Natural killer cell (primary cell): Measurements from ENCODE around the gene FRAS1. TPM values are rescaled to one million over a fixed set of nuclear protein-coding genes. Genes with fewer than 3 reads are reported as not detected.

Experiments
- ATAC-seq, 3 donors: fragments of 150-1000 bp in 2 of 3; fragments of 200-7000 bp in 1 of 3; cut with Tn5 transposase; 1 replicate in 1 of 3; 2 replicates in 2 of 3; pipeline ENCODE4 v1.10.0; 2021; ENCODE audit warnings: mild to moderate bottlenecking in 2 of 3, moderate library complexity in 2 of 3
- DNase-seq, 2 donors: peaks; one replicate each; pipeline versions ENCODE4 v3.0.0 to v3.0.0-alpha.2; 2013 to 2021; ENCODE audit warnings: mixed read lengths in 1 of 2
- H3K27ac ChIP-seq: one replicate; pipeline ENCODE4 v1.5.1; 2013; ENCODE audit warnings: mild to moderate bottlenecking, low read length
- H3K27me3 ChIP-seq: one replicate; pipeline ENCODE4 v1.6.1; 2013; ENCODE audit warnings: low read length; ENCODE audit not compliant: control insufficient read depth, insufficient read depth
- H3K36me3 ChIP-seq: one replicate; pipeline ENCODE4 v1.6.1; 2013; ENCODE audit warnings: low read length; ENCODE audit not compliant: control insufficient read depth, insufficient read depth
- H3K4me1 ChIP-seq: one replicate; pipeline ENCODE4 v1.6.1; 2013; ENCODE audit warnings: low read length; ENCODE audit not compliant: control insufficient read depth, insufficient read depth
- H3K4me3 ChIP-seq: one replicate; pipeline ENCODE4 v1.5.1; 2013; ENCODE audit warnings: low read length
- H3K9me3 ChIP-seq: one replicate; pipeline ENCODE4 v1.6.1; 2013; ENCODE audit warnings: low read length; ENCODE audit not compliant: control insufficient read depth, insufficient read depth
- H3K27ac Mint-ChIP-seq, 2 donors: one replicate each; pipeline ENCODE4 v1.8.0; 2022; ENCODE audit warnings: mild to moderate bottlenecking in 2 of 2, mixed read lengths in 2 of 2, moderate library complexity in 1 of 2
- H3K27me3 Mint-ChIP-seq, 2 donors: one replicate each; pipeline ENCODE4 v1.8.0; 2022; ENCODE audit warnings: low read depth in 2 of 2, mixed read lengths in 2 of 2
- H3K36me3 Mint-ChIP-seq: one replicate; pipeline ENCODE4 v1.8.0; 2022; ENCODE audit warnings: mixed read lengths
- H3K4me1 Mint-ChIP-seq, 2 donors: one replicate each; pipeline ENCODE4 v1.8.0; 2022; ENCODE audit warnings: mixed read lengths in 2 of 2
- H3K4me3 Mint-ChIP-seq: one replicate; pipeline ENCODE4 v1.8.0; 2022; ENCODE audit warnings: mild to moderate bottlenecking, moderate library complexity, mixed read lengths
- H3K9me3 Mint-ChIP-seq, 2 donors: one replicate each; pipeline ENCODE4 v1.8.0; 2022; ENCODE audit warnings: mixed read lengths in 2 of 2
- WGBS: methylation state at CpG from one replicate; pipeline ENCODE4 v1.1.7; 2013; ENCODE audit warnings: missing lambda C conversion rate; ENCODE audit not compliant: insufficient coverage; 5-methylcytosine and 5-hydroxymethylcytosine counted together
- intact Hi-C: fragments of 100-400 bp; cut with micrococcal nuclease; formaldehyde crosslinking; loops from one replicate; pipeline ENCODE4 v1.14.2; 2022
- total RNA-seq, 4 donors: library from RNA; stranded (reverse); fragments of 120-200 nt in 1 of 4; gene quantifications; one replicate each; pipeline versions ENCODE4 v1.2.3 to v1.2.4, GENCODE V29; 2013 to 2022
- TF ChIP-seq, protein P1 (sequence below): fragments of 200-600 bp; IDR thresholded peaks from one replicate; pipeline ENCODE4 v1.8.0; 2022; ENCODE audit warnings: antibody characterized with exemption

FRAS1 gene
- total RNA-seq, 3 donors from 2014 or later (not counting 1 experiment from before 2014, with no cell fraction given): 0.15 to 0.31 TPM; not detected in 1

- no peaks in the 10 kb centered on the region for H3K9me3 Mint-ChIP-seq
- TF ChIP-seq, protein P1, sequence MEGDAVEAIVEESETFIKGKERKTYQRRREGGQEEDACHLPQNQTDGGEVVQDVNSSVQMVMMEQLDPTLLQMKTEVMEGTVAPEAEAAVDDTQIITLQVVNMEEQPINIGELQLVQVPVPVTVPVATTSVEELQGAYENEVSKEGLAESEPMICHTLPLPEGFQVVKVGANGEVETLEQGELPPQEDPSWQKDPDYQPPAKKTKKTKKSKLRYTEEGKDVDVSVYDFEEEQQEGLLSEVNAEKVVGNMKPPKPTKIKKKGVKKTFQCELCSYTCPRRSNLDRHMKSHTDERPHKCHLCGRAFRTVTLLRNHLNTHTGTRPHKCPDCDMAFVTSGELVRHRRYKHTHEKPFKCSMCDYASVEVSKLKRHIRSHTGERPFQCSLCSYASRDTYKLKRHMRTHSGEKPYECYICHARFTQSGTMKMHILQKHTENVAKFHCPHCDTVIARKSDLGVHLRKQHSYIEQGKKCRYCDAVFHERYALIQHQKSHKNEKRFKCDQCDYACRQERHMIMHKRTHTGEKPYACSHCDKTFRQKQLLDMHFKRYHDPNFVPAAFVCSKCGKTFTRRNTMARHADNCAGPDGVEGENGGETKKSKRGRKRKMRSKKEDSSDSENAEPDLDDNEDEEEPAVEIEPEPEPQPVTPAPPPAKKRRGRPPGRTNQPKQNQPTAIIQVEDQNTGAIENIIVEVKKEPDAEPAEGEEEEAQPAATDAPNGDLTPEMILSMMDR: no peak
- peaks cover 4 to 6% of the 10 kb centered on the region in 2 donors for H3K27me3 Mint-ChIP-seq
- H3K4me3 Mint-ChIP-seq: no peak overlapping the region
- H3K36me3 Mint-ChIP-seq: no peaks in the 10 kb centered on the region
- no peak overlapping the region for H3K27ac Mint-ChIP-seq
- no peaks in the 10 kb centered on the region for H3K4me1 Mint-ChIP-seq
- intact Hi-C loops: no loop called here
- Histone ChIP-seq H3K4me3 (no peak overlapping the region), H3K27ac (no peak overlapping the region), H3K9me3 (no peaks in the 10 kb centered on the region), H3K4me1 (no peaks in the 10 kb centered on the region), H3K36me3 (no peaks in the 10 kb centered on the region), H3K27me3 (no peaks in the 10 kb centered on the region)
- no peak for ATAC-seq
- DNase-seq: no peak
- 71% methylated on average over 4 of the region's 4 CpGs for WGBS
These were observed 321.9 kb downstream of the FRAS1 start for GRCh38 chr4:78379040-78379439.

- no peak for ATAC-seq
- no peaks in the 10 kb centered on the region for H3K36me3 ChIP-seq
- peaks cover 2 to 6% of the 10 kb centered on the region in 2 donors for H3K27me3 Mint-ChIP-seq
- no peak overlapping the region for H3K27ac Mint-ChIP-seq
- no peaks in the 10 kb centered on the region for H3K4me1 Mint-ChIP-seq
- intact Hi-C loops: no loop called here
- H3K36me3 Mint-ChIP-seq: no peaks in the 10 kb centered on the region
- H3K4me3 ChIP-seq: no peak overlapping the region
- WGBS: 94% methylated on average over 4 of the region's 4 CpGs
- H3K4me1 ChIP-seq: no peaks in the 10 kb centered on the region
- H3K27ac ChIP-seq: no peak overlapping the region
- TF ChIP-seq, protein P1: no peak
- H3K9me3 Mint-ChIP-seq: no peaks in the 10 kb centered on the region
- H3K9me3 ChIP-seq: no peaks in the 10 kb centered on the region
- no peak overlapping the region for H3K4me3 Mint-ChIP-seq
- no peaks in the 10 kb centered on the region for H3K27me3 ChIP-seq
- DNase-seq: no peak
These were observed 323.0 kb downstream of the FRAS1 start for GRCh38 chr4:78379991-78380729.

DNA sequence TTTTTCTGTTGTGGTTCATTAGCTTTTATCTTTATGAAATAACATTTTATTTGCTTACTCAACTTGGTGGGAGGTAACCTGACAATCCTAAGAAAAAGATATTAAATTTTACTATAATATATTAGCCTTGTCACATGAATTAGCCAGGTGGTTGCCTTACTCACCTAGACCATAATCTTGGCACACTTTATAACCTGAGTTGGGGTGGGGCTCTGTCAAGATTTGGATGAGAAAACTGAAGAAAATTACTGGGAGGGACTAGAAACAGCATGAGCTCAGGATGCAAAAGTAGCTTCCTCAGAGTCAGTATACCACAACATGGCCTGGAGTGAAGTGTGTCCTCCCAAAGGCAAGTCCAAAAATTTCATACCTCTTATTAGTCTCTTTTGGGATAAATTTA is 329.6 kb downstream of the FRAS1 start:
- Mint-ChIP-seq H3K27me3 (no peaks in the 10 kb centered on the region), H3K4me1 (peaks cover 0 to 10% of the 10 kb centered on the region in 2 donors), H3K27ac (no peak overlapping the region), H3K9me3 (no peaks in the 10 kb centered on the region), H3K36me3 (no peaks in the 10 kb centered on the region), H3K4me3 (no peak overlapping the region)
- no peak overlapping the region for H3K4me3 ChIP-seq
- TF ChIP-seq, protein P1: no peak
- H3K27me3 ChIP-seq: no peaks in the 10 kb centered on the region
- H3K4me1 ChIP-seq: no peaks in the 10 kb centered on the region
- ATAC-seq: no peak
- no peaks in the 10 kb centered on the region for H3K9me3 ChIP-seq
- intact Hi-C loops: no loop called here
- no peak overlapping the region for H3K27ac ChIP-seq
- no peaks in the 10 kb centered on the region for H3K36me3 ChIP-seq
- no peak for DNase-seq

DNA sequence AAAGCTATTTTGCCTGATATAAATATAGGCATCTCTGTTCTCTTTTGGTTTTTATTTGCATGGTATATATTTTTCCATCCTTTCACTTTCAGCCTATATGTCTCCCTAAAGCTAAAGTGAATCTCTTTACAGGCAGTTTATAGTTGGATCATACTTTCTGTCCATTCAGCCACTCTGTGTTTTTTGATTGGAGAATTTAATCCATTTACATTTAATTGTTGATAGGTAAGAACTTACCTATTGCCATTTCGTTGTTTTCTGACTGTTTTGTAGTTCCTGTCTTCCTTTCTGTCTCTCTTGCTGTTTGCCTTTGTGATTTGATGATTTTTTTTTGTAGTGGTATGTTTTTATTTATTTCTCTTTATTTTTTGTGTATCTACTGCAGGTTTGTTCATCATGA is 338.5 kb downstream of the FRAS1 start:
- no CpG with 5 or more reads among the region's 1 CpG for WGBS
- Histone ChIP-seq H3K27ac (no peak overlapping the region), H3K9me3 (no peaks in the 10 kb centered on the region), H3K4me1 (no peaks in the 10 kb centered on the region), H3K27me3 (no peaks in the 10 kb centered on the region), H3K36me3 (no peaks in the 10 kb centered on the region), H3K4me3 (no peak overlapping the region)
- ATAC-seq (no peak), DNase-seq (no peak)
- H3K4me3 Mint-ChIP-seq: no peak overlapping the region
- TF ChIP-seq, protein P1: no peak
- intact Hi-C loops: no loop called here
- H3K36me3 Mint-ChIP-seq: peaks cover 21% of the 10 kb centered on the region
- peaks cover 10 to 11% of the 10 kb centered on the region in 2 donors for H3K9me3 Mint-ChIP-seq
- no peaks in the 10 kb centered on the region for H3K4me1 Mint-ChIP-seq
- H3K27me3 Mint-ChIP-seq: peaks cover 3 to 17% of the 10 kb centered on the region in 2 donors
- no peak overlapping the region for H3K27ac Mint-ChIP-seq
